ENCODE data around the gene B3GALT6.

The B3GALT6 gene

GRCh38 chr1:1200876-1201810 lies 30.9 kb upstream of the B3GALT6 start:
- DNase-seq (ENCODE audit: low read depth in 1 of 2, low spot score in 1 of 2), result peak; percentile 82 to 95

DNA sequence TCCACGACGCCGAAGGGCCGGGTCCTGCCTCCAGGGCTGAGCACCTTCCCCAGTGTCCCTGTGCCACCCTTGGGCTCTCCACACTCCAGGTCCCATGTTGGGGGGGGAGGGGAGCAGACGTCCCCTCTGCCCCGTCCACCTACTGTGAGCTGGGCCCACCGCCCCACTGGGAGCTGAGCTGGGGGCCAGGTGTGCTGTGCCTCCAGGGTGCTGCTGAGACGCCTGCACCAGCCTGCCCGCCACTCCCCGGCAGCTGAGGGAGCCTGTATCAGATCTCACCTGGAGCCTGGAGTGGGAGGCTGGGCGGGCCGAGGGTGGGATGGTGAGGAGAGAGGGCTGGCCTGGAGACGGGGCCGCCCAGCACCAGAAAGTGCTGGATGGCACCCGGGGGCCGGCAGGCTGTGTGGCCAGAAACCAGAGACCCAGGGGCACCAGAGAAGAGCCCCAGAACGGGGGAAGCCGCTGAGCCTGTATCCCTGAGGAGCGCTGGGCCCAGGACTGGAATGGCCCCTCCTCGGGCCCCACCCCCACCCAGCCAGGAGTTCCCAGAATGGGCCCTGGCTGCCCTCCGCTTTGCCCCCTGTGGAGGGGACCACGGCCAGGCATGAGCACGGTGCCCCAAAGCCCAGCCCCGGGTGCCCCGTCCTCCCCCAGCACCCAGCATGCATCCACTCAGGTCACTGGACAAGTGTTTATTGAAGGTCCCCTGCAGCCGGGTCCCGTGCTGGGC lies 29.0 kb upstream of the B3GALT6 start:
- DNase-seq (ENCODE audit: low read depth in 1 of 2, low spot score in 1 of 2), result no peak

DNA sequence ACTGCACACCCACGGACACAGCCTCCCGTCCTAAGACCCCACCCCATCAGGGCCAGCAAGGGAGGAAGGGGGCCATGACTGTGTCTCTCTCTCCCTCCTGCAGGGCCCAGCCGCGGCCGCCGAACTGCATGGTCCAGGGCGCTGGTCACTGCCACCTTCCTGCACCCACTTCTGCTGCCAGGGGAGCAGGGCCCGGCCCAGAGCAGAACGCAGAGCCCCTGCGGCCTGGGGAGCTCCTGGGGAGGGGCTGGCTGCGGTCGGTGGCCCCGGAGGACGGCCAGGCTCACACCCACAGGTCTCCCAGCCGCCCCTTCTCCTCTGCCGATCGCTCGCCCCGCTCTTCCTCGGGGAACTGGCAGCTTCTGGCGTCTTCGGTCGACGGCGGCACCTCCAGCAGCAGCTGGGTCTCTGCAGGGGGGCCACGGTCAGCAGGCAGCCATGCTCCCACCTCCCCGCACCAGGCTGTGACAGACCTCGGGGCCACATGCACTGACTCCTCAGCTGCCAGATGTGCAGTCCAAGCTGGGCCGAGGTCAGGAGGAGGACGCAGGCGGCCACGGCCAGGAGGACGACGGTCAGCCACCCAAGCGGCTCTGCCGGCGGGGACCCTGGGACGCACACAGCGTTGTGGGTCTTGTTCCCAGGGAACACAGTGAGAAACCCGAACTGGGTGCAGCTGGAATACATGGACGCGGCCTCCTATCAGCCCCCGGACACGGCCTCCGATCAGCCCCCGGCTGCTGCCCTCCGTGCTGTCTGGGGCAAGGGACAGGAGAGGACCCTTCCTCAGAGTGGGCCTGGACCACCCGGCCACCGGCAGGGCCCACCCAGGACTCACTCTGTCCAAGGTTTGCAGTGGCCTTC lies 28.2 kb upstream of the B3GALT6 start:
- no peak for DNase-seq (ENCODE audit: low read depth in 1 of 2, low spot score in 1 of 2)

GRCh38 chr1:1204425-1204920 lies 27.6 kb upstream of the B3GALT6 start:
- no peak for DNase-seq (ENCODE audit: low read depth in 1 of 2, low spot score in 1 of 2)

DNA sequence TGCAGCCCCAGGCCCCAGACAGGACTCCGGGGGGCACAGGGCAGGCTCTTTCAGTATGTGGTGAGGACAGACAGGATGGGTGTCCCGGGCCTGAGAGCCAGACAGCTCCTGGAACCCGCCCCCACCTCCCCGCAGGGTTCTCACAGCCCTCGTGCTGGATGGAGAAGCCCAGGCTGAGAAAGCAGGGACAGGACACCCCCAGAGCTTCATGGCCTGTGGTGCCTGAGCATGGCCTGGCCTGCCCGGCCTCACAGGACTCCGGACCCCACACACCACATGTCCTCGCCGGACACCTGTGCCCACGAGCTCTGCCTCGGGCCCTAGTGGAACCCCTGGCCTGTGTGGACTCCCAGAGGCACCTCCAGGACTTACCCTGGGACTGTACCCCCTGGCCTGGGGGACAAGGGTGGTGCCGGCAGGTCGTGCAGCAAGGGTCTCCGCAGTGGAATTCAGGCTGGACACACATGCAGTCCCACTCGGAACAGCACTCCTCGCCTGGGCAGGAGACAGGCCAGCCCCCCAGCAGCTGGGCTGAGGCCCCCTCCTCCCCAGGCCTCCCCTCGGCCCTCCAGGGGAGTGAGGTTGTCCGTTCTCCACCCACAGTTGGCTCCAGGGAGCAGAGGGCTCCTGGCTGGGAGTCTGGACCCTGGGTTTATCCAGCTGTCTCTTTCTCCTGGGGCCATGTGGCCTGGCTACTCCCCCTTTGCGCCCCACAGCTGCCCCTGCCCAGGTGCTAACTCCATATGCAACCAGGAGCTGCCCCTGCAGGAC lies 26.9 kb upstream of the B3GALT6 start:
- DNase-seq (ENCODE audit: low read depth in 1 of 2, low spot score in 1 of 2), result no peak

DNA sequence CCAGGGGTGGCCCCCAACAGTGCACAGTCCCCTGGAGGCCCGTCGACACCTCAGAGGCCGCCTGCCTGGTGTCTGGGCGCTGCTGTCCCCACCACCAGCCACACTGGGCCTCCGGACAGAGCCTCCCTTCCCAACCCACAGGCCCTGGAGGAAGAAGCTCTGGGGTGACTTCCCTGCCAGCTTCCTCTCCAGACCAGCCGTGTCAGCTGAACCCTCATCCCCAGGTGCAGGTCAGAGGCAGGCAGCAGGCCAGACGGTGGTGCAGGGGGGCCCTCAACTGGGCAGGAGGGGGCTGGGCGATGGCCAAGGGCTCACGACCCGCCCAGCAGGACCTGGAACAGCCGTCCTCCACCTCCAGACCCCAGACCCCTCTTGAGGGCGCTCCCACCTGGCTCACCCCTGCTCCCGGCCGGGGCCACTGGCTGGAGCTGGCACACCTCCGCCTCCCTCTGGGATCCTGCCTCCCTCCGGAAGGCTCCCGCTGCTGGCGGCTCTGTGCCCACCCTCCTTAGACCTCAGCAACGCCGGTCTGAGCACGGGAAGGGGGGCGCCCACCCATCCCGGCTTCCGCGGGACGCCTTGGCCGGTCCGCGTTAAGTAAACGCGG lies 26.2 kb upstream of the B3GALT6 start:
- DNase-seq (ENCODE audit: low read depth in 1 of 2, low spot score in 1 of 2), result no peak

GRCh38 chr1:1206376-1206965 lies 25.6 kb upstream of the B3GALT6 start, which contains the start of gene TNFRSF18:
Gene TNFRSF18, minus strand, starts transcription at chr1:1206592. Its CDS starts 21 bp downstream, at chr1:1206571.
- peak in 1 of 2 donors; percentile 48 for DNase-seq (ENCODE audit: low read depth in 1 of 2, low spot score in 1 of 2)

GRCh38 chr1:1206966-1207531 lies 25.0 kb upstream of the B3GALT6 start:
- no peak for DNase-seq (ENCODE audit: low read depth in 1 of 2, low spot score in 1 of 2)

- DNase-seq (ENCODE audit: low read depth in 1 of 2, low spot score in 1 of 2), result no peak
Observed at GRCh38 chr1:1207571-1207892, 24.5 kb upstream of the B3GALT6 start.

DNA sequence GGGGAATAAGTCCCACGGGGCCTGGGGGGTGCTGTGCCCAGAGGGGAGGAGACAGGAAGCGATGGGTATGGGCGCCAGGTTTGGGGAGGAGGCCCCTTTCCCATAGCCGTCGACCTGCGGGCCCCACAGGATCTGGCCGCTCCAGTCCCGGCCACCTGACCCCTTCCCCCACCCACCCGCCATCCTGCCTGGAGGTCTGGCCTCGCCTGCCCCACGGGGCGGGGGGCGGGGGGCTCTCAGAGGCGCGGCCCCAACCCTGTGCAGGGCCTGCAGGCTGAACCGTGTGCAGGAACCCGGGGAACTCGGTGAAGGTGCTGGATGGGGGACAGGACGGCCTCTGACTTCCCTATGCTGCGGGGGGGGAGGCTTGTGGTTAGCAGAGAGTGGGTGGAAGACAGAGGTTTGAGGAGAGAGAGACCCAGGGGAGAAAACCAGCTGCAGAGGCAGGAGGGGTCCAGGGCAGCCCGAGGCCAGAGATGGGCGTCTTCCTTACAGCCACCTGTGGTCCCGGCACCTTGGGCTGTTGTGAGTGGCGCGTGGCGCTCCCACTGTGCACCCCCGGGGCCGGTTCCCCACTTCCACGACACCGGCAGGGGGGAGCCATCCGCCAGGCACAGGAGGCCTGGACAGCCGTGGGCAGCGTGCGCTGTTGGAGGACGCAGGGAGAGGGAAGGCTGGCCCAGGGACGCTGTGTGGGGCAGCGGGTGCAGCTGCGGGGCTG lies 23.2 kb upstream of the B3GALT6 start:
- DNase-seq (ENCODE audit: low read depth in 1 of 2, low spot score in 1 of 2), result no peak

DNA sequence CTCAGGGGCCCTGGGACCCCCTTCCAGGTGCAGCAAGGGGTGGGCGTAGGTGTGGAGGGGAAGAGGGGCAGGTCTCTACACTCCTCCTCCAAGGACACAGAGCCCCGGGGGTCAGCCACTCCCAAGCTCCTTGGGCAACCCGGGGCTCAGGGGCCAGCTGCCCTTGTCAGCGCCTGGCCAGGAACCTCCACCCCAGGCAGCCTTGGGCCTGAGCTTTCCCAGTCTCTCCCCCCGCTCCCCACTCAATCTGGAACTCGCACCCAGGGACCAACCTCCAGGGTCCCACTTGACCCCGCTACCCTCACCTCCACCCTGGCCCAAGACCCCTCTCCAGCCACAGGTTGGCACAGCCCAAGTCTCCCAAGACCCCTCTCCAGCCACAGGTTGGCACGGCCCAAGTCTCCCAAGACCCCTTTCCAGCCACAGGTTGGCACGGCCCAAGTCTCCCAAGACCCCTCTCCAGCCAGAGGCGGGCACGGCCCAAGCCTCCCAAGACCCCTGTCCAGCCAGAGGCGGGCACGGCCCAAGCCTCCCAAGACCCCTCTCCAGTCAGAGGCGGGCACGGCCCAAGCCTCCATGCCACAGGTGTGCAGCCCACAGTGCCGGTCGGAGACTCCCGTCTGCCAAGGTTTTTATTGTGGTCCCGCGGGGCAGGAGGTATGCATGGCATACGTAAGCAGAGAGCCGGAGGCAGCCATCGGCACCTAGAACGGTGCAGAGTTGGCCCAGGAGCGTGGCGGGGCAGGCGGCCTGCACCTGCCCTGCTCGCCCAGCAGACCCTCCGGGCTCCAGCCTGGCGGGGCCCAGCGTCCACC lies 21.1 kb upstream of the B3GALT6 start:
- no peak for DNase-seq (ENCODE audit: low read depth in 1 of 2, low spot score in 1 of 2)

DNA sequence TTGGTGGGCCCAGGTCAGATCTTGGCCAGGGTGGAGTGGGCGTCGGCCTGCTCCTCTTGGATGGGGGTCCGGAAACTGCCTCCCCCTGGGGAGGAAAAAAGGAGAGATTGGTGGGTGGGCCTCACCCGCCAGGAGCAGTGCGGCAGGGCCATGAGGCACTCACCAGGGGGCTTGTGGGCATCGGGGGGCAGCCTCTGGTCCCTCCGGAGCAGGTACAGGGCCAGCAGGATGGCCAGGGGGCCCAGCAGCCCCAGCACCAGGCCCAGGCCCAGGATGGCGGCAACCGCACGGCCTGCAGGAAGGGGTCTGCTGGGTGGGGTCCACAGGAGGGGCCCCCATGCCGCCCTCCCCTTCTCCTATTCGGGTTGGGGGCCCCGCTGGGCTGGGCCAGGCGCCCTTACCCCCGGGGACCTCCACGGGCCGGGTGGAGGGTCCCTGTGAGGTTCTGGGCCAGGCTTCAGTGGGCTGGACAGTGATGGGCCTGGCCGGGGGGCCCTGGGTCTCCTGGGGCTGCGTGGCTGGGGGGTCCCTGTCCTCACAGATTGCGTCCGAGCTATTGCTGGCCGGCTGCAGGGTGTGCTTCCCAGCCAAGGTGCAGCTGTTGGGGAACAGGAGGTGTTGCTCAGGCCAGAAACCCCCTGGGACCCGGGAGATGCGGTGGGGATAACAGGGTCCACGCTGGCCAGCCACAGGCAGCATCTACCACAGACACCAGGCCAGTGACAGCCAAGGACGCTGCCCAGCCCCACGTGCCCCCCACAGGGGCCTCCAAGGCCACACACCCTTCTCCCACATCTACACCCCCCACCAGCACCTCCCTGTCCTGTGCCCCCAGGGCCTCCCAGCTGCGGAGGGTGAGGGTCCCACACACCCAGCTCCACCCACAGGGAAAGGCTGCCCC lies 20.2 kb upstream of the B3GALT6 start:
- no peak for DNase-seq (ENCODE audit: low read depth in 1 of 2, low spot score in 1 of 2)

DNA sequence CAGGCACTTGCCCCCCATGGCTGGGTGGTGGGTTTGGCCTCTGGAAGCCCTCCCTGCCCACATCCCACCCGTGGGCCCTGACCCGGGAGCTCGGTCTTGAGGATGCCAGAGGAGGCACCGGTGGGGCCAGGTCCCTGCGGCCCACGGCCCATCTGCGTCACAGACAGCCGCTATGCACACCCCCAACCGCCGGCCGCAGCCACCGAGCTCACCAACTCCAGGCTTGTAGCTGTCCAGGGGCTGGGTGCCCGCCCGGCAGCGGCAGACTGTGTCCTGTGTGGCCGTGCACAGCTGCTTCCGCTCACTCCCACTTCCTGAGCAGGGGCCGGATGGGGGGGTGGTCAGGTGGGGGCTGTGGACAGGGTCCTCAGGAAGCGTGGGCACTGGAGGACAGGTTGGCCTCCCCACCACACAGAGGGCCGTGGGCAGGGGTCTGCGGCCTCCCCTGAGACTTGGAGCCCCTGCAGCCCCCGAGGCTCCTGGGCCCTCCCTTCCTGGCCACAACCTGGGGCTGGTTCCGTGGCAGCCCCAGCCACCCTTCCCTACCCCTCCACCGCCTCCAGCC lies 19.2 kb upstream of the B3GALT6 start:
- DNase-seq (ENCODE audit: low read depth in 1 of 2, low spot score in 1 of 2), result no peak

DNA sequence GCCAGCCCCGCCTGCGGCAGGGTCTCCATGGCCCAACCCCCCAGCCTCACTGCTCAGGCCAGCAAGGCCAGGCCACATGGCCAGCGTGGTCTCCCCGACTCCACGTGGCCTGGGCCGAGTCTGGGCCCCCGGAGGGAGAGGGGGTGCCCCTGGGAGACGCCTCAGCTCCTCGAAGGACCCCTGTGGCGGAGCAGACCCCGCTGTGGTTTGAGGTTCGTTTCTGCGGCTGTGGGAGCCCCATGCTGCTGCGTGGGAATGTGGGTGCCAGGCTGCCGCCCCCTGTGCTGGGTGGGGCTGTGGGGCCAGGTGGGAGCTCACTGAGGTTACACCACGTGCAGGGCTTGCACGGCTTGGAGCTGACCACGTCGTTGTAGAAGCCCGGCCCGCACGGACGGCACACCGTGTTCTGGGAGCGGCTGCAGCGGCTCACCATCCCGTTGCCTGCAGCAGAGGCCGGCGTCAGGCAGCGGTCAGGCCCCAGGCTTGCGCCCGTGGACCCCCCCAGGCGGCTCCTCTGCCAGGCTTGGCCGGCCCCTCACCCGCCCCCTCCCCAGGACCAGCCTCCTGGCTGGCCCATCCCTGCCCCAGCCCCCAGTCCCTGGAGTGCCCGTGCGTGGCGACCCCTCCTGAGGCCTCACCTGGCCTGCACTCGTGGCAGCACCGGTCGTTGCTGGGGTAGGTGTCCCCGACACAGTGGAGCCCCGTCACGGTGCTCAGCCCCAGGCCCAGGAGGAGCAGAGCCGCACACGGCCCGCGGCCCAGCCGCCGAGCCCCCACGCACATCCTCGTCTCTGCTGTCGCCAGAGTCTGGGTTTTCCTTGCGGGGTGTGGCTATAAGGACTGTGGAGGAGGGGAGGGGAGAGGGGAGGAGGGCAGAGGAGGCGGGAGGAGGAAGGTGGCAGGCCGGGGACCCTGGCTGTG lies 18.4 kb upstream of the B3GALT6 start, which contains the start of gene TNFRSF4:
Gene TNFRSF4 (minus strand): TSS at position 809 of the 921 bp plus-strand sequence. CDS start 26 bp downstream, at position 783.
- DNase-seq (ENCODE audit: low read depth in 1 of 2, low spot score in 1 of 2), result peak in 1 of 2 donors; percentile 53

- DNase-seq (ENCODE audit: low read depth in 1 of 2, low spot score in 1 of 2), result no peak
Observed at GRCh38 chr1:1215080-1215676, 16.9 kb upstream of the B3GALT6 start.

All from stimulated activated CD4-positive, alpha-beta T cell treated with anti-CD3 and anti-CD28 coated beads, Interleukin-15, amount 100 ng/mL, for 1 hour (primary cell).